ENCODE results near the gene PDE9A.

Gene PDE9A

DNA sequence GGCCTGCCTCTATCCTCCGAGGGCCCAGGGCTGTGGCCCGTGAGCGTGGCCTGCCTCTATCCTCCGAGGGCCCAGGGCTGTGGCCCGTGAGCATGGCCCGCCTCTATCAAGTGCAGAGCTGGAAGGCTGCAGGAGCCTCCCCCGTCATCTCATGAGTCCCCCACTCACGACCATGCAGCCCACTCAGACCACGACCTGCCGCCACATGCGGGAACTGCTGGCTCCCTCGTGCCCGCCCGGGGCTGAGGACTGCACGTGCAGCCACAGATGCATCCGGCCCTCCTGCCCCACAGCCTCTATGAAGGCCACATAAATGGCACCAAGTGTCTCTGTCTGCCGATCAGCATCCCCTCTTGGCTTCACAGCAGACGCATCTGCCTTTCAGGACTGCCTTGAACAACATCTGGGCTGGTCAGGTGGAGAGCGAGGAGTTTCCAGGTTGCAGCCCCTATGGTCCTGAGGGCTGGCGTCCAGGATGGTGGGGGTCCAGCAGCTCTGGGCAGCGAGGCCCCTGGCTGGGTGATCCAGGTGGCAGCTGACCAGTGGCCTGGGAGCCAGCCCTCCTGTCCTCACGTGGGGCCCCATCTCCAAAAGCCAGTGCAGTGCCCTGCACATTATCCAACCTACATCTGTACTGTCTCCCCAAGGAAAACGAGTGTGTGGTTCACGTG is 103.3 kb downstream of the PDE9A start:
- no peak for DNase-seq (ENCODE audit: low read depth in 2 of 2)

DNA sequence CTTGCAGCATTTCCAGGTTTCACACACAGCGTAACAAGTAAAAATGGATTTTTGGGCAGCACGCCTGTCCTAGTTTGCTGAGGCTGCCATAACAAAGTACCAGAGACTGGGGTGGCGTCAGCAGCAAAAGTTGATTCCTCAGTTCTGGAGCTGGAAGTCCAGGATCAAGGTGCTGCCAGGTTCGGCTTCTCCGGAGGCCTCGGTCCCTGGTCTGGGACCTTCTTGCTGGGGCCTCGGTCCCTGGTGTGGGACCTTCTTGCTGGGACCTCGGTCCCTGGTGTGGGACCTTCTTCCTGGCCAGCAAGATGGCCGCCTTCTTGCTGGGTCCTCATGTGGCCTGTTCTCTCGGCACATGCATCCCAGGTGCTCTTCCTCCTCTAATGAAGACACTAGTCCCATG is 104.0 kb downstream of the PDE9A start:
- DNase-seq (ENCODE audit: low read depth in 2 of 2) = no peak

DNA sequence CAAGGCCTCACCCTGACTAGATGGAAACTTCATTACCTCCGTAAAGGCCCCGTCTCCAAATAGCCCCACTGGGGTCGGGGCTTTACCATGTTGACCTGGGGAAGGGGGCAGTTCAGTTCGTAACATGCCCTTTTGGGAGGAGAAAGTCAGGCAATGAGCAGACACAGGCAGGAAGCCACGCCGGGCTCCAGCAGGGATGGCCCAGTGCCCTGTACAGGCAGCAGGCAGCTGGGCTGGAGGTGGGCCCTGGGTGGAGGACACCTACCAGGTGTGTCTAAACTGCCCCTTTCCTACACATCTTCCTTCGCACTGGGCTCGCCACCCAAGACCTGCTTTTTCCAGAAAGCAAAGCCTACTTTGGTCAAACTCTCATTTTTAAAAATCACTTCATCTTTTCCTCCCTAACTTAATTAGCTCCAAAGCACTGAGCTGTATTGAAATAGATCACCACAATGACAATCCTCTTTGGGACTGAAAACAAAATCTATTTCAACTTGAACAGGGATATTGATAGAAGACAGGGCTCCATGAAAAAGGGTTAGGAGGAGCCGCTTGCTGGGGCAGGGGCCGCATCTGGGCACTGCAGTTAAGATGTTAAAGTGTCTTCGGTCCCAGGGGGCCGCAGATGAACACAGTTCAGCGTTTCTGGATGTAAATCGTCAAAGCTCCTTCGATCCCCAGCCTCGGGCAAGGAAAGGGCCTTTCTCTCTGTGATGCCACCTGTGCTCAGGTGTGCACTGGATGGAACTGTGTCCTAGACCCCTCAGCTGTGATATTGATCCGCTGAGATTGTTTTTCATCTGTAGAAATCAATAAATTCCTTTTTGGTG is 104.6 kb downstream of the PDE9A start:
- DNase-seq (ENCODE audit: low read depth in 2 of 2) = no peak

DNA sequence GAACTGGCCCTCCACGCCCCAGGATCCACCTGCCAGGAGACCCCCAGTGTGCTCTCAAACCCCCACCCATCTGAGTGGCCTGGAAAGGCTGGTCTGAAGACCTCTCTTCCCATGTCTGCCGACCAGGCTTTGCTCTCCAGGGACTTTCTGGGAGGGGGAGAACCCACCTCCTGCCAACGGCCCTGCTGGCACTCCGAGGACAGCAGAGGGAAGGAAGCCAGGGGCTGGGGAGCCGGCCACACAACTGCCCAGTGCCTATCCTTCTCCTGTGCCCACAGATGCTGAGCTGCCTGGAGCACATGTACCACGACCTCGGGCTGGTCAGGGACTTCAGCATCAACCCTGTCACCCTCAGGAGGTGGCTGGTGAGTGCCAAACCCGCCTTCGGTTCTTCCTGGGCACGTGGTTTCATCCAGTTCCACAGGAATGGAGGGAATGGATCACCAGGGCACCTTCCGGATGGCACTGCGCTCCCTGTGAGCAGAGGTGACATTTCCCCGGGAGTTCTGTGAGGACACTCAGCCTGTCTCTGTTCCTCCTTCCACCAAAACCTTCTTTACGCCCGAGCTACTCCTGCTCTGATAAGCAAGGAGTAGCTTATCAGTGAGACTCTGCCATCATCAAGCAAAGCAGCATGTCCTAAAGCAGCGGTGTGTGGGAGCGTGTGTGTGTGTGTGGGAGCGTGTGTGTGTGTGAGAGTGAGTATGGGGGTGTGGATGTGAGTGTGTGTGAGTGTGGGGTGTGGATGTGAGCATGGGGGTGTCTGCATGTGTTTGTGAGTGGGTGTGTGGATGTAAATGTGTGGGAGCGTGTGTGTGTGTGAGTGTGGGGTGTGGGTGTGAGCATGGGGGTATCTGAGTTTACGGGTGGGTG is 105.5 kb downstream of the PDE9A start:
- DNase-seq (ENCODE audit: low read depth in 2 of 2) = no peak

DNA sequence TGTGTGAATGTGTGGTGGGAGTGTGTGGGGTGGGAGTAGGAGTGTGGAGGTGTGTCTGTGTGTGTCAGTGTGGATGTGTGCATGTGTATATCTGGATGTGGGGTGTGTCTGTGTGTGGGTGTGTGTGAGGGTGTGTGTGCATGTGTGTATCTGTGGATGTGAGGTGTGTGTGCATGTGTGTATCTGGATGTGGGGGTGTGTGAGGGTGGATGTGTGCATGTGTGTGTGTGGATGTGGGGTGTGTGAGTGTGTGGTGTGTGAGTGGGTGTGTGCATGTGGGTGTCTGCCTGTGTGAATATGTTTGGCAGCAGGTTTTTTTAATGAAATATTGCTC is 106.1 kb downstream of the PDE9A start:
- no peak for DNase-seq (ENCODE audit: low read depth in 2 of 2)

DNA sequence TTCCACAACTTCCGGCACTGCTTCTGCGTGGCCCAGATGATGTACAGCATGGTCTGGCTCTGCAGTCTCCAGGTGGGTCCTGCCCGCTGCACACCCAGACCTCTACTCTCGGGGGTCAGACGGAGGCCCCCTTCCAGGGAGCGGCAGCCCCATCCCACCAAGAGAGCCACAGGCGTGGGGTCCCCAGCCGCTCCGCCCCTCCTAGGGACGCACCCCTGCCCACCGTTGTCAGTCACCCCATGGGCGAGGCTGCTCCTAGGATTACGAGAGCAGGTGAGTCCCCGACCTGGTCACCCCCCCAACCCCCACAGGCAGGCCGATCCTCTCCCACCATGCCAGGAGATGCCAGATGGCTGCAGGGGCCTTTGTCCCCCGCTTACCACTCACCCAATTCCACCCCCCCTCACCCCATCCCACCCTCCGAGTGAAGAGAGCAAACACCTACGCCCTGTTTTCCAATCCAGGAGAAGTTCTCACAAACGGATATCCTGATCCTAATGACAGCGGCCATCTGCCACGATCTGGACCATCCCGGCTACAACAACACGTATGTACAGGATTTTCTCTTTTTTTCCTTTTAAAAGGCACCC is 107.0 kb downstream of the PDE9A start:
- DNase-seq (ENCODE audit: low read depth in 2 of 2) = no peak

DNA sequence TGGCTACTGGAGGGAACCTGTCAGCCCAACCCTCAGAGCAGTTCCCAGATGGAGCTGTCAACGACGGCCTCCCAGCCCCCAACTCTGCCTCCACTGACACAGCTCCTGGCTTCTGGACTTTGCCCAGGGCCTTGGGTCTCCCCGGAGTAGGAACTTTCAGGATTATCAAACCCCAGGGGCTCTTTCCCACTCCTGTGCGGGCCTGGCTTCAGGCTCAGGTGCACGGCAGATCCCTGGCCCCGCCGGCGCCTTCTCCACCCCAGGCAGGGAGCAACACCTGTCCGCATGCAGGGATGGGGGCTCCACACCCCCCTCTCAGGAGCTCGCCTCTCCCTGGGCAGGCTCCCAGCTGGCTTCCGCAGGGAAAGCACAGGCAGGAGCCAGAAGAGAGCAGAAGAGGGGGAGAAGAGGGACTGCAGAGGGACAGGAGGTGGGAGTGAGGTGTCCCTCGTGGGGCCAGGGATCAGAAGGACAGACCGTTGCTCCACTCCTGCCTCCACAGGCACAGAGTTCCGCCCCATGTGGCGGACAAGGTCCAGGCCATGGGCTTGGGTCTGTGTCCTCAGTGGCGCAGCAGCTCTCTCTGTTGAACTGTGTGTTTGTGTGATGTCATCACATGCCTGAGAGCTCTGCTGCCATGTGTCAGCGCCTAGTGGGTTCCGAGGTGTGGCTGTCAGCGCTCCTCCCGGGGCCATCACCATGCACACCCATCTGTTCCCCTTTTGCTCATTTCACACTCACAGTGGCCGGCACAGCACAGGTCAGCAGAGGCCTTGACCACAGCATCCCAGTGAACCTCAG is 107.7 kb downstream of the PDE9A start:
- DNase-seq (ENCODE audit: low read depth in 2 of 2) = no peak

DNA sequence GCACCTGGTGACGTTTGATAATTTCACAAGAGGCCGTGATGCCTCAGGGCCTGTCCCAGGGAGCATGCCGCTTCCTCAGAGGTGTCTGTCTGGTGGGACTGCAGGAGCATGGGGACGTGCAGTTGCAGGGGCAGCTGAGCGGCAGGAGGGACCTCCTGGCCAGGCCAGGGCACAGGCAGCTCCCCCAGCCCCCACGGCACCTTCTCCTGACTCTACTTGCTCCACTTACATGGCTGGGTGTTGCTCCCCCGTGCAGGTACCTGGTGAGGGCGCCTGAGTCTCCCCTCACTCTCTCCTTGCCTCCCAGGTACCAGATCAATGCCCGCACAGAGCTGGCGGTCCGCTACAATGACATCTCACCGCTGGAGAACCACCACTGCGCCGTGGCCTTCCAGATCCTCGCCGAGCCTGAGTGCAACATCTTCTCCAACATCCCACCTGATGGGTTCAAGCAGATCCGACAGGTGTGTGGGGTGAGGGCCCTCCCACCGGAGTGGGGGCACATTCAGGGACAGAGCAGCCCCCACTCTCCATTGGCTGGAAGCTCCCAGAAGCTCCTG is 108.4 kb downstream of the PDE9A start:
- DNase-seq (ENCODE audit: low read depth in 2 of 2) = no peak

DNA sequence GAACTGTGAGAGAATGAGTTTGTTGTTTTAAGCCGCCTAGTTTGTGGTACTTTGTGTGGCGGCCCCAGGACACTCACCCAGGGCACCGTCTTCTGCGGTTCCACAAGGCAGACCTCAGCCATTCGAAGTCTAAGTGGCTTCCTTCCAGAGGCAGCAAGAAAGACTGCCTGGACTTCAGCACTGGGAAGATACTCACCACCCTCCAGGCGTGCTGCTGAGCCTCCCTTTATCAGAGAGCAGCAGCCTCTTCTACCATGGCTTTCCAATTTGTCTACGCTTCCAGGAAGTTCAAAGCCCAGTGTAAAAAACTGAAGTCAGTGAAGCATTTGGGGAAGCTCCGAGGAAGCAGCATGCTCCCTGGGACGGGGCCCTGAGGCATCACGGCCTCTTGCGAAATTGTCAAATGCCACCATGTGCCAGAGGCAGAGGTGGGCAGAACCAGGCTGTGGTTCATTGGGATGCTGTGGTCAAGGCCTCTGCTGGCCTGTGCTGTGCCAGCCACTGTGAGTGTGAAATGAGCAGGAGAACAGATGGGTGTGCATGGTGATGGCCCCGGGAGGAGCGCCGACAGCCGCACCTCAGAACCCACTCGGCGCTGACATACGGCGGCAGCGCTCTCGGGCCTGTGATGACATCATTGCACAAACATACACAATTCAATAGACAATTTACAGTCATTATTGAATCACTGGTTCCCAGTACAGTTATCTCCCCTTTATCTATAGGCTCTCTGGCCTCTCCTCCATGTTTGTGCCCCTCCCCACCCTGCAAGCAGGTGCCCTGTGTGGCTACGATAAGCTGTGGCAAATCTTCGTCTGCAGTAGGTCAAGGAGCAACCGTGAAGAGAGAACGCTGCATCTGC is 110.4 kb downstream of the PDE9A start:
- no peak for DNase-seq (ENCODE audit: low read depth in 2 of 2)

DNA sequence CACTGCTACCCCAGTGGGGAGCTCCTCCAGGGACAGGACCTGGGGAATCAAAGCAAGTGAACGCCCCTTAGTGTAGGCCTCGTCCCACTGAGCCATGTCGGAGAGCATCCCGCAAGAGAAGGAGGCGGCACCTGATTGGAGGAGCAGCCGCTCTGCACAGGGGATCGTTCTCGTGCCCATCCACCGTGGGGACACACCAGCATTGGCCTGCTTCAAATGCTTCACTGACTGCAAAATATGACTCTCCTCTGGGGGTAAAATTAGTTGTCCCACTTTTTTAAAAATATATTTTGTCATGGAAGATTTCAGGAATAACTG is 111.0 kb downstream of the PDE9A start:
- DNase-seq (ENCODE audit: low read depth in 2 of 2) = no peak

DNA sequence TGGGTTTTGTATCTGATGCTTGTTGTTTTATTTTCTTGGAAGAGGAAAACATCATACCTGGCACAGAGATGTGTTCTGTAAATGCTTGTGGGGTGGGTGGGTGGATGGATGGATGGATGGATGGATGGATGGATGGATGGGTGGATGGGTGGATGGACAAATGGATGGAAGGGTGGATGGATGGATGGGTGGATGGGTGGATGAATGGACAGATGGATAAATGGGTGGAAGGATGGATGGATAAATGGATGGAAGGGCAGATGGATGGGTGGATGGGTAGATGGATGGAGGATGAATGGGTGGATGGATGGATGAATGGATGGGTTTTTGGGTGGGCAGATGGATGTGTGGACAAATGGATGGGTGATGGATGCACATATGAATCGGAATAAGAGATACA is 111.5 kb downstream of the PDE9A start:
- no peak for DNase-seq (ENCODE audit: low read depth in 2 of 2)

DNA sequence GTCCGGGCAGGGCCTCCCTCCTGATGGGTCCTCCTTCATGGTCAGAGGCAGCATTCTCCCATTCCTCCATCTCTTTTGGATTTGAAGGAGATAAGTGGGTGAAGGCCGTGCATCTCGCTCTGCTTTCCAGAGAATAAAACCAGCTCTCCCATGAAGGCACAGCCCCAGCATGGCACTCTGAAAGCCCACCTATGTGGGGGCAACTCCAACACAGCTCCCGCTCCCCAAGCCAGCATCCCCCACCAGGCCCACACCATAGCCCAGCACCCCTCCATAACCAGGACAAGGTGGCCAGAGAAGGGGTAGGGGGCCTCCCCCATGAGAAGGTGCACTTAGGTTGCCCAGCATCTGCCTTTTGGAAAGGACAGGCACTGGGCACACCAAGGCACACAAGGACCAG is 112.2 kb downstream of the PDE9A start:
- DNase-seq (ENCODE audit: low read depth in 2 of 2) = no peak

DNA sequence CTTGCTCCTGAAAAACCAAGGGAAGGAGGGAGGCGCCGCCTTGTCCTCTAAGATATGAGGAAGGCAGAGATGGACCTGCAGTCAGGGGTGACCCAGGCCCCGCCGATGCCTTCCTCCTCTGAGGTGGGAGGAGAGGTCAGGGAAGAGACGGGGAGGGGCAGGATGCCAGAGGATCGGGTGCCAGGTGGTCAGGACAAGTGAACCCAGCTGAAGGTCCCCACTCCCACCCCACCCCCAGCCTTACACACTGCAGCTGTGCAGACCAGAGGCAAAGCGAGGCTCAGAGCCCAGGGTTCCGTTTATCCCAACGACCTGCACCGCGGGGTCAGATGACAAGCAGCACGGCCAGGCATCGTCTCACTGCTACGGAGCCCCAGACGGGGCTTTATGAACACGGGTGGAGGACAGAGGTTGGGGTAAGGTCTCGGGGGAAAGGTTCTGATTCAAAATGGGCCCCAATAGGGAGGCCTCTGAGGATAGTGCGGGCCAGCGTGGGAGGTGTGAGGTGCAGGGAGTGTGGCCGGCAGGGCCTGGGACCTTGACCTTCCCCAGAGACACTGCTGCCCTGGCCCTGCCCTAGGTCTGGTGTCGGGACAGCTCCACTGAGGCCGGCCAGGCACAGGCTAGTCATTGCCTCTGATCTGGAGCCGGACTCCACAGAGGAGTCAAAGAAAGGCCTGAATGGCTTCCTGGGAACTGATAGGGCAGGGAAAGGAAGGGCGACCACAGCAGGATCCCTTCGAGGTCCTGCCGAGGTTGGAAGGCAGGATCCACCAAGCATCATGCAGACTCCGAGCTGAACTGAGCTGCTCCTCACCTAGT is 113.5 kb downstream of the PDE9A start:
- DNase-seq (ENCODE audit: low read depth in 2 of 2) = no peak

DNA sequence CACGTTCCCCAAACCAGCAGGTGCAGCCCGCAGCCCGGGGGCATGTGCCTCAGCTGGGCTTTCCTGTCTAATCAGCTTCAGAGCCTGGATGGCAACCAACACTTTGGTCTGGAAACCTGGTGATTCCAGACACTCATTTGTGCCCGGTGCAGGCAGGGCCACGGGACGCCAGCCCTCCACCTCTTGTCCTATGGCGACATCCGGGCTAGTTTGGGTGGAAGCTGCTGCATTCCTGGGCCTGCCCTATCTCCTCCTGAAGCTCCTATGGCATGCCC is 114.1 kb downstream of the PDE9A start:
- no peak for DNase-seq (ENCODE audit: low read depth in 2 of 2)

DNA sequence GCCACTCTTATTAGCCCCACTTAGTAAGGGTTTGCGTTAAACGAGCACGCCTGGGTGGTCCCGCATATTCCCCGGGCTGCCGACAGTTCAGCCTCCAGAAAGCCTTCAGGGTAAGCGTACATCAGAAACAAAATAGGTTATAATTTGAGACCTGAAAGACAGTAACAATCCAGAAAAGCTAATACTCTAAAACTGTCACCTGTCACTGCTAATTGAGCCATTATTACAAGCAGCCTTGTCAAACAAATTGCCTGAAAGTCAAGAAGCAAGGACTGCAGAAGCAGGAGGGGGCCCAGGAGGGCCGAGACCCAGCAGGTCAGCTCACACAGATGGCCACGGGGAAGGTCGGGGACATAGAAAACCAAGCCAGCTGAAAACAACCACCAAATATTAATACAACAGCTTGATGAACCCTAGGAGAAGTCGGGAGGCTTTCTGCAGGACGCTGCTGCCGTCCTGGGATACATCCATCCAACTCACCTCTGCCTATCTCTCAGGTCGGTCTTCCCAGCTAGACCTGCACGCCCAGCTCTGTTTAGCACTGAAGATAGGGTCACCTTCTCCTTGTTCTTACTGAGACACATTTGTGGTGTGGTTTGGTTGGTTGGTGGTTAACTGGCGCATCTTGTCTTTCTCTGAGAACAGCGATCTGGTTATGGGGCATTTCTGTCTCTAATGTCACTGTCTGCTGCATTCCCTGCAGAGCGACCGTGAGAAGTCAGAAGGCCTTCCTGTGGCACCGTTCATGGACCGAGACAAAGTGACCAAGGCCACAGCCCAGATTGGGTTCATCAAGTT is 115.1 kb downstream of the PDE9A start:
- DNase-seq (ENCODE audit: low read depth in 2 of 2) = no peak

DNA sequence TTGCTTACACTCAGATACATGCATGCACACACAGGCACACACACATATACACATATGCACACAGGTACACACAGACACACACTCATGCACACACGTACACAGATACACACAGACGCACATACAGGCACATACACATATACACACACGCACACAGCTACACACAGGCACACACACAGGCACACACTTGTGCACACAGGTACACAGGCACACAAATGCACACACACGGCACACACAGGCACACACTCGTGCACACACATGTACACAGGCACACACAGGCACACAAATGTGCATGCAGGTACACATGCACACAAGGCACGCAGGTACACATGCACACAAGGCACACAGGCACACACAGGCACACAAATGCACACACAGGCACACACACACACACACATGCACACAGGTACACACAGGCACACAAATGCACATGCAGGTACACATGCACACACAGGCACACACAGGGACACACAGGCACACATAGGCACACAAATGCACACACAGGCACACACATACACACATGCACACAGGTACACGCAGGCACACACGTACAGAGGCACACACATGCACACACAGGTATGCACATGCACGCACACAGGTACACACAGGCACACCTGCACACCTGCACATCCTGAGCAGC is 115.9 kb downstream of the PDE9A start:
- no peak for DNase-seq (ENCODE audit: low read depth in 2 of 2)

DNA sequence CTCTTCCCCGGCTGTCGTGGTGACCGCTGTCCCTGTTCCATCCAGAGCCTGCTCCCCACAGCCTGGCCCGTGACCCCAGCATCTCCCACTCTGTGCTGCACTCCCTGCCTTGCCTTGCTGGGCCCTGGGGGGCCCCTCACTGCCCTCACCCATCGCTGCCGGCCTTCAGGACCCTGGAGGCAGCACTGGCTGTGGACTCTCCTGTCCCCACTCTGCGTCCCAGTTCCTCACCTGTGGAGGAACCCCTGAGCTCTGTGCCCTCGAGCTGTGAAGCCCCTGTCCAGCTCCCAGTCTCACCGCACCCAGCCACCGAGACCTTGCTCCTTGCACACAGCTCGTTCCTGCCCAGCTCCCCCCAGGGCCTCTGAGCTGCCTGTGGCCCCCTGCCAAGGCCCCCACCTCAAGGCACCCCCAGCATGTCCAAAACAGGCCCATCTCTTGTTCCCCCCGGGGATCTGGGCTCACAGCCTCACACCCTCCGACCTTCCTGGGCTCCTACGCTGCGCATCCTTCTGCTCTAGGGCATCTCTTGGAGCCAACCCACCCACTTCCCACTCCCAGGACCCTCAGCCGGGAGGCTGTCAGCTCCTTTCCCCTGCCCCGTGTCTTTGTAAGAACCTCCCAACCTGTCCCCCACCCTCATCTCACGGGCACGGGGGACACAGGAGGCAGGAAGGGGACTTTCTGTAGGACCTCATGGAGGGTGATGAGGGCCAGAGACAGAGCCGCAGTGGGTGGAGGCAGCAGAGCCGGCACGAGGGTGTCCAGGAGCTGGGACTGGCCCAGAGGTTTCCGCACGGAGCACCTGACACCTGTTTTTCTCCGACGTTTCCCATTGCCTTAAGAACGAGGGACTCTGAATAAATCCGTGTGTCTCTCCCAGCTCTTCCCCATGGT is 116.6 kb downstream of the PDE9A start:
- no peak for DNase-seq (ENCODE audit: low read depth in 2 of 2)

Measured in stimulated activated CD4-positive, alpha-beta T cell treated with anti-CD3 and anti-CD28 coated beads, Interleukin-1b, Interleukin-23, amount 100 ng/mL, for 4 hours (primary cell).